Measurements from ENCODE around the gene XPO6. TPM values are rescaled to one million over a fixed set of nuclear protein-coding genes. Genes with fewer than 3 reads are reported as not detected.
A peak's percentile ranks its signal among the peaks of the same experiment; 100 is the strongest.

XPO6 gene, protein sequence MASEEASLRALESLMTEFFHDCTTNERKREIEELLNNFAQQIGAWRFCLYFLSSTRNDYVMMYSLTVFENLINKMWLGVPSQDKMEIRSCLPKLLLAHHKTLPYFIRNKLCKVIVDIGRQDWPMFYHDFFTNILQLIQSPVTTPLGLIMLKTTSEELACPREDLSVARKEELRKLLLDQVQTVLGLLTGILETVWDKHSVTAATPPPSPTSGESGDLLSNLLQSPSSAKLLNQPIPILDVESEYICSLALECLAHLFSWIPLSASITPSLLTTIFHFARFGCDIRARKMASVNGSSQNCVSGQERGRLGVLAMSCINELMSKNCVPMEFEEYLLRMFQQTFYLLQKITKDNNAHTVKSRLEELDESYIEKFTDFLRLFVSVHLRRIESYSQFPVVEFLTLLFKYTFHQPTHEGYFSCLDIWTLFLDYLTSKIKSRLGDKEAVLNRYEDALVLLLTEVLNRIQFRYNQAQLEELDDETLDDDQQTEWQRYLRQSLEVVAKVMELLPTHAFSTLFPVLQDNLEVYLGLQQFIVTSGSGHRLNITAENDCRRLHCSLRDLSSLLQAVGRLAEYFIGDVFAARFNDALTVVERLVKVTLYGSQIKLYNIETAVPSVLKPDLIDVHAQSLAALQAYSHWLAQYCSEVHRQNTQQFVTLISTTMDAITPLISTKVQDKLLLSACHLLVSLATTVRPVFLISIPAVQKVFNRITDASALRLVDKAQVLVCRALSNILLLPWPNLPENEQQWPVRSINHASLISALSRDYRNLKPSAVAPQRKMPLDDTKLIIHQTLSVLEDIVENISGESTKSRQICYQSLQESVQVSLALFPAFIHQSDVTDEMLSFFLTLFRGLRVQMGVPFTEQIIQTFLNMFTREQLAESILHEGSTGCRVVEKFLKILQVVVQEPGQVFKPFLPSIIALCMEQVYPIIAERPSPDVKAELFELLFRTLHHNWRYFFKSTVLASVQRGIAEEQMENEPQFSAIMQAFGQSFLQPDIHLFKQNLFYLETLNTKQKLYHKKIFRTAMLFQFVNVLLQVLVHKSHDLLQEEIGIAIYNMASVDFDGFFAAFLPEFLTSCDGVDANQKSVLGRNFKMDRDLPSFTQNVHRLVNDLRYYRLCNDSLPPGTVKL
- total RNA-seq (2014; rRNA removed; shearing (Covaris generic)) (110 and 130 TPM in 2 replicates), total RNA-seq (2022) (167 and 186 TPM in 2 replicates), Bru-seq, nascent RNA (percentile 89 among the genes with signal in this experiment), BruChase-seq, experiment 1, labeled RNA remaining after a 6-hour chase (percentile 88 among the genes with signal in this experiment), BruChase-seq, experiment 2, labeled RNA remaining after a 2-hour chase (percentile 83 among the genes with signal in this experiment)
- long read RNA-seq, full-length matches to known transcripts: 18 of 70 reads
- long read RNA-seq, partial matches to known transcripts: 23 of 70 reads
- long read RNA-seq, other reads (novel, unspliced or antisense): 29 of 70 reads

GRCh38 chr16:28211758-28212531 lies at the start of gene XPO6:
Gene XPO6, minus strand, starts transcription at chr16:28211965. Its CDS starts 597 bp downstream, at chr16:28211368.
- peaks cover 45% of the 10 kb centered on the region for H3K79me2 ChIP-seq (ENCODE audit: insufficient read depth, low read depth, low read length)
- H3K4me1 ChIP-seq (ENCODE audit: insufficient read depth, low read length, poor library complexity, severe bottlenecking): peaks cover 25% of the 10 kb centered on the region
- CTCF ChIA-PET (ENCODE audit: unreplicated experiment): no interaction called here
- H3K27ac ChIP-seq (ENCODE audit: low read depth, low read length, poor library complexity, severe bottlenecking): peak within 1 kb of the TSS; percentile 53
- intact Hi-C loops (cut with micrococcal nuclease; ENCODE audit: unreplicated experiment): no loop called here
- peak within 1 kb of the TSS; percentile 81 for H3K4me3 ChIP-seq (ENCODE audit: low read depth, low read length, poor library complexity, severe bottlenecking)
- peak within 1 kb of the TSS; percentile 97 for H2AFZ ChIP-seq (ENCODE audit: low read length)
- no peaks in the 10 kb centered on the region for H3K9me3 ChIP-seq (ENCODE audit: low read length)
- H4K20me1 ChIP-seq (ENCODE audit: insufficient read depth, low read length): peaks cover 13% of the 10 kb centered on the region
- TF ChIP-seq EZH2phosphoT487 (IDR thresholded peaks at IDR 0.05; ENCODE audit: borderline replicate concordance, low read depth, low read length) (no peak), CTCF (conservative IDR thresholded peaks at IDR 0.05; ENCODE audit: low read length) (no peak)
- POLR2A ChIA-PET: interaction anchor here (0.9 to 1.2 kb wide), 2 partner anchors 61 kb away, joined by 3 to 4 read pairs; no protein-coding TSS in a partner anchor
- DNase-seq (ENCODE audit: low spot score): peak; percentile 94
- peak within 1 kb of the TSS; percentile 84 for H3K4me2 ChIP-seq (ENCODE audit: low read length)
- no TSS peak for BruUV-seq (replicated peaks)
- peaks cover 36% of the 10 kb centered on the region for H3K36me3 ChIP-seq (ENCODE audit: insufficient read depth, low read length)
- no peaks in the 10 kb centered on the region for H3K9me2 ChIP-seq (ENCODE audit: insufficient read depth, low read length)

DNA sequence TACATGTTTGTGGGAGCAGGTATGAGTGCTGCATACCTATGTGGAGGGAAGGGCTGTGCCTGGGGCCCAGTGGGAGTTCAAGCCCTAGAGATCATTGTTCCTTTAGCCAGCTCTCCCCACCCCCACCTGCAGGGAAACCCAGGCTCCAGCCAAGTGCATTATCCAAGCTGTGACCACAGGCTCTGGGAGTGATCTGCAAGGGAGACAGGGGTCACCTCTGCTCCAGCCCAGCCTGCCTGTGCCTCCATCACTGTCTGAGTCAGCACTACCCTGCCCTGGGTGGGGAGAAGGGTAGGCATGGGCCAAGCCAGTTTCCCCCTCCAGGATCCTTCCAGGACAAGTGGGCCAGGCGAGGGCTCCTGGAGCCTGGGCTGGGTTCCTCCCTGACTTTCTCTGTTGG lies 48.4 kb upstream of the XPO6 start:
- DNase-seq (ENCODE audit: low spot score): no peak
- no peak overlapping the region for H2AFZ ChIP-seq (ENCODE audit: low read length)
- TF ChIP-seq EZH2phosphoT487 (IDR thresholded peaks at IDR 0.05; ENCODE audit: borderline replicate concordance, low read depth, low read length): no peak
- no peak for TF ChIP-seq CTCF (conservative IDR thresholded peaks at IDR 0.05; ENCODE audit: low read length)
- H3K36me3 ChIP-seq (ENCODE audit: insufficient read depth, low read length): no peaks in the 10 kb centered on the region
- CTCF ChIA-PET (ENCODE audit: unreplicated experiment): no interaction called here
- no peaks in the 10 kb centered on the region for H3K9me2 ChIP-seq (ENCODE audit: insufficient read depth, low read length)
- H3K9me3 ChIP-seq (ENCODE audit: low read length): no peaks in the 10 kb centered on the region
- no peak overlapping the region for H3K27ac ChIP-seq (ENCODE audit: low read depth, low read length, poor library complexity, severe bottlenecking)
- H3K4me1 ChIP-seq (ENCODE audit: insufficient read depth, low read length, poor library complexity, severe bottlenecking): no peaks in the 10 kb centered on the region
- H3K4me3 ChIP-seq (ENCODE audit: low read depth, low read length, poor library complexity, severe bottlenecking): no peak overlapping the region
- H3K4me2 ChIP-seq (ENCODE audit: low read length): no peak overlapping the region
- no peaks in the 10 kb centered on the region for H4K20me1 ChIP-seq (ENCODE audit: insufficient read depth, low read length)
- POLR2A ChIA-PET: no interaction called here
- H3K79me2 ChIP-seq (ENCODE audit: insufficient read depth, low read depth, low read length): no peaks in the 10 kb centered on the region
- intact Hi-C loops (cut with micrococcal nuclease; ENCODE audit: unreplicated experiment): no loop called here
- BruUV-seq (replicated peaks): no TSS peak
